Memory B cell (primary cell): ENCODE measurements around the gene IWS1.
"Not testable (repeated sequence)": the region's sequence is repeated elsewhere in the genome, so short reads cannot be mapped to it uniquely, and the experiment has no call there.

Source experiments
- ATAC-seq: fragments of 150-1000 bp; cut with Tn5 transposase; 2 replicates; pipeline ENCODE4 v1.10.0; 2021; ENCODE audit warnings: low read depth, mild to moderate bottlenecking, moderate library complexity
- DNase-seq, 2 donors: peaks; one replicate each; pipeline ENCODE4 v3.0.0; 2022; ENCODE audit warnings: low spot score in 2 of 2
- H3K27ac Mint-ChIP-seq: one replicate; pipeline ENCODE4 v1.8.0; 2022; ENCODE audit warnings: mild to moderate bottlenecking, moderate library complexity, mixed read lengths
- H3K27me3 Mint-ChIP-seq: one replicate; pipeline ENCODE4 v1.8.0; 2022; ENCODE audit warnings: mixed read lengths
- H3K36me3 Mint-ChIP-seq: one replicate; pipeline ENCODE4 v1.8.0; 2022; ENCODE audit warnings: mild to moderate bottlenecking, mixed read lengths
- H3K4me1 Mint-ChIP-seq: one replicate; pipeline ENCODE4 v1.8.0; 2022; ENCODE audit warnings: mixed read lengths
- H3K4me3 Mint-ChIP-seq: one replicate; pipeline ENCODE4 v1.8.0; 2022; ENCODE audit warnings: mild to moderate bottlenecking, moderate library complexity, mixed read lengths
- H3K9me3 Mint-ChIP-seq: one replicate; pipeline ENCODE4 v1.8.0; 2022; ENCODE audit warnings: mixed read lengths

The IWS1 gene

DNA sequence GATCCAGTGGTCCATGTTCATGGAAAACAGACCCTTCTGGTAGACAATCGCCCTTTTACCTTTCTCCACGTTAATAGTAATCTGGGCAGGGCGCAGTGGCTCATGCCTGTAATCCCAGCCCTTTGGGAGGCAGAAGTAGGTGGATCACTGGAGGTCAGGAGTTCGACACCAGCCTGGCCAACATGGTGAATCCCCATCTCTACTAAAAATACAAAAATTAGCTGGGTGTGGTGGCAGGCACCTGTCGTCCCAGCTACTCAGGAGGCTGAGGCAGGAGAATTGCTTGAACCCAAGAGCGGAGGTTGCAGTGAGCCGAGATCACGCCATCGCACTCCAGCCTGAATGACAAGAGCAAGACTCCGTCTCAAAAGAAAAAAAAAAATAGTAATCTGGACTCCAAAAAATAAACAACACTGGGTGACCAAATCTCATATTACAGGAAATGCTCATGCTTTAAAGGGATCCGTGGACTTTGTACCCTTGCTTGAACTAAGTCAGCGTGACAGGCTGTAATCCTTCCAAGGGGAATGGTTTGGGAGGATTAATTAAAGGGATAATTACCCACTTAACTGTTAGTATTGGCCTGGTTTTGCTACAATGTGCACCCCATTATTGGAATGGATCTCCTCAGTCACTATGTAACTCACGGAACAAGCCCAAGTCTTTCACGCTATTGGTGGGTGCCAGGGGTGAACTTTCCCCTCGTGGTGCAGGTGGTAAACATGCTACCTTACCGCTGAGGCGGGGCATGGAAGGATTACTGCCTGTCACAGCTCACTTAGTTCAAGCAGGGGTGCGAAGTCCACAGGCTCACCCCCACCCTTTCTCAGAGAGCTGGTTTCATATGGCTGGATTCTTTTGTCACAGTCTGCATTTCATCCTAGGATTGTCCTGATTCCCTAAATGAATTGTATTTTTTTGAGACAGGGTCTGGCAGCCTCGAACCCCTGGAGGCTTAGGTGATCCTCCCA is 71.4 kb downstream of the IWS1 start:
- H3K9me3 Mint-ChIP-seq: no peaks in the 10 kb centered on the region
- H3K27me3 Mint-ChIP-seq: no peaks in the 10 kb centered on the region

DNA sequence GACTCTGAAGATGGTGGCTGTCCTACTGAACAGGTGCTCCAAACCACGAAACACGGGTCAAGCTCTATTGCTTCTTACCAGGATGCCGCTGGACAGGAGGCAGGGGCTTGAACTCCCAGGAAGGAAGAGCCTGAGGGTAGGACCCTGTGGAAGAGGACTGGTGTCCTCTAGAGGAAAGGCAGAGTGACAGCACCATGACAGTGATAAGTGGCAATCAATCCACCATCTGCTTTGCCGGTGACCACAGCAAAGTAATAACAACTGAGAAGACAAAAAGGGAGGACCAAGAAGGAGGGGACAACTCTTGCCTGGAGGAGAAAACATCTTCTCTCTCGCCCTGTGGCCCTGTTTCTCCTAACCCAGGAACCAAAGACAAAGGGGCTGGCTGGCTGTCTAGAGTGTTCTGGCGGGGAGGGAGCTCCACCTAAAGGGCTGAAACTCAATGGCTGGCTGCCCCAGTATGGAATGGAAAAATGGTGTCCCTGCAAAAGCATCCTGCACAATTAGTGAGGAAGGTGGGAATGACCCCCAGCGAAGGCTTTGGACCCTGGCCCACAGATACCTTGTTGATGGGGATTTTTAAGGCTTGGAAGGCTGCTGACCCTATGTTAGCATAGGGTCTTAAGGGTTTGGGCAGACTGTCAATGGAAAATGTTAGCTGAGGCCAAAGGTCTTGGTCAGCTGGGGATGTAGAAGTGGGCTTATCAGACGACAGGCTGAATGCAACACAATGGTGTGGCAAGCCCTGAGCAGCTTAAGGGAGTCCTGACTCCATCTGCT is 72.7 kb downstream of the IWS1 start:
- ATAC-seq (no peak), DNase-seq (no peak)
- peaks cover 13% of the 10 kb centered on the region for H3K36me3 Mint-ChIP-seq
- H3K27me3 Mint-ChIP-seq: no peaks in the 10 kb centered on the region
- no peaks in the 10 kb centered on the region for H3K9me3 Mint-ChIP-seq
- no peak overlapping the region for H3K4me3 Mint-ChIP-seq
- peaks cover 7% of the 10 kb centered on the region for H3K4me1 Mint-ChIP-seq
- no peak overlapping the region for H3K27ac Mint-ChIP-seq

More for the DNA sequence above, 71.4 kb downstream of the IWS1 start:
- DNase-seq: no peak
- no peak for ATAC-seq
- Mint-ChIP-seq H3K4me3 (no peak overlapping the region), H3K4me1 (peaks cover 7% of the 10 kb centered on the region), H3K36me3 (peaks cover 11% of the 10 kb centered on the region), H3K27ac (no peak overlapping the region)

DNA sequence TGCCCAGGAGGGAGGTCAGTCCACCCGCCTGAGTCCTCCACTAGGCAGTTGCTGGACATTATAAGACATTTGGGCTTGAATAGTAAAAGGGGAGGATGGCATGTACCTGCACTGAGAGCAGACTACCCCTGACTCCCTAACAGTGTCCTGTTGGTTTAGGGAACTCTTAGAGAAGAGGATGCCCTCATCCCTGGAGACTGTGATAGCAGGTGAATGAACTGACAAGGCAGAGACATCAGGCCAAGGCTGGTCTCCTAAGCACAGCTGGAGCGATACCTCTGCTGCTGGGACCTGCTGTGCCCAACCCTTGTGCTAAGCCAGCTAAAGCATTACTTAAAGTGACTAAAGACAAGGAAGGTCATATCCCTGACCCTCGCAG is 73.3 kb downstream of the IWS1 start:
- Mint-ChIP-seq H3K27me3 (no peaks in the 10 kb centered on the region), H3K4me3 (no peak overlapping the region), H3K9me3 (no peaks in the 10 kb centered on the region), H3K4me1 (peaks cover 4% of the 10 kb centered on the region), H3K27ac (no peak overlapping the region), H3K36me3 (peaks cover 13% of the 10 kb centered on the region)
- DNase-seq (no peak), ATAC-seq (no peak)

DNA sequence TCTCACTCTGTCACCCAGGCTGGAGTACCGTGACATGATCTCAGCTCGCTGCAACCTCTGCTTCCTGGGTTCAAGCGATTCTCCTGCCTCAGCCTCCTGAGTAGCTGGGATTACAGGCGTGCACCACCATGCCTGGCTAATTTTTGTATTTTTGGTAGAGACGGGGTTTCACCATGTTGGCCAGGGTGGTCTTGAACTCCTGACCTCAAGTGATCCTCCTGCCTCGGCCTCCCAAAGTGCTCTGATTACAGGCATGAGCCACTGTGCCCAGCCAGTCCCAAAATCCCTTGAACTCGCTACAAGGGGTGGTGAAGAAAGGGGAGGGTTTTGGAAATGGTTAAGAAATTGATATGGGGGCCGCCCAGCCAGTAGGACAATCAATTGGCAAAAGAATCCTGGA is 73.9 kb downstream of the IWS1 start:
- peaks cover 13% of the 10 kb centered on the region for H3K36me3 Mint-ChIP-seq
- H3K9me3 Mint-ChIP-seq, H3K27me3 Mint-ChIP-seq, ATAC-seq, H3K4me1 Mint-ChIP-seq, H3K4me3 Mint-ChIP-seq, DNase-seq, H3K27ac Mint-ChIP-seq: not testable (repeated sequence)

DNA sequence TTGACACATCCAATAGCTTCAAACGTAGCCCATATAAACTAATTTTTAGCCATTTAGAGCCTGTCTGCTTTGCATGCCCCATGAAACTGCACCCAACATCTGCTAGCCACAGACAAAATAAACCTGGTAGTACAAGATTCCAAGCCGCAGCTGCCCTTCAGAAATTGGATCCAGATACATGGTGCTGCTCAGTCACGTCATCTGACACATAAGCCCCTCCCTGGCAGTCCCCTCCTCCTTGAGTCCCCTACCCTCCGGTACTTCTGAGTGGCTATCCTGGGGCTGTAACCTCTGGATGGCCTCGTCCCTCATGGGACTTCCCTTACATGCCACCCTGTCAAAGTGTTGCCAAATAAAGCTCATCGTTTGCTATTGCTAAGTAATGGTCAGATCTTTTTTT is 74.3 kb downstream of the IWS1 start:
- peaks cover 11% of the 10 kb centered on the region for H3K36me3 Mint-ChIP-seq

DNA sequence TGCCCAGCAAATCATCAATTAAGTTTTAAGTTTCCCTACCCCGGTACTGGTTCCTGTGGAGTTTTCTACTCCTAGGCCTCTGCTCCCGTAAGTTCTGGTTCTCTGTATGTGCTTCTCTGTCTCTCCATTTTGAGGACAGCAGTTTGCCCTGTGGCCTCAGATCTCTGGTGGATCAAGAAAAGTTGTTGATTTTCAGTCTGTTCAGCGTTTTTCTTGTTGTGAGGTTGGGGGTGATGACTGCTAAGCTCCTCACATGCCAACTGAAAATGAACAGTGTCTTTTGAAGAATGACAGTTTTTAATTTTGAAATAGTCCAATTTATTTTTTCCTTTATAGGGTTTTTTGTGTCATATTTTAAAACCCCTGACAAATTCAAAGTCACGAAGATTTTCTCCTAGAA is 76.4 kb downstream of the IWS1 start:
- H3K9me3 Mint-ChIP-seq: peaks cover 6% of the 10 kb centered on the region
- DNase-seq (no peak), ATAC-seq (no peak)
- H3K27me3 Mint-ChIP-seq: no peaks in the 10 kb centered on the region
- H3K4me1 Mint-ChIP-seq: peaks cover 2% of the 10 kb centered on the region
- H3K36me3 Mint-ChIP-seq: peaks cover 6% of the 10 kb centered on the region
- no peak overlapping the region for H3K27ac Mint-ChIP-seq
- H3K4me3 Mint-ChIP-seq: no peak overlapping the region

More for the DNA sequence above, 74.3 kb downstream of the IWS1 start:
- peaks cover 2% of the 10 kb centered on the region for H3K4me1 Mint-ChIP-seq
- no peaks in the 10 kb centered on the region for H3K27me3 Mint-ChIP-seq
- ATAC-seq (no peak), DNase-seq (no peak)
- peaks cover under 1% of the 10 kb centered on the region for H3K9me3 Mint-ChIP-seq
- H3K4me3 Mint-ChIP-seq: no peak overlapping the region
- H3K27ac Mint-ChIP-seq: no peak overlapping the region

DNA sequence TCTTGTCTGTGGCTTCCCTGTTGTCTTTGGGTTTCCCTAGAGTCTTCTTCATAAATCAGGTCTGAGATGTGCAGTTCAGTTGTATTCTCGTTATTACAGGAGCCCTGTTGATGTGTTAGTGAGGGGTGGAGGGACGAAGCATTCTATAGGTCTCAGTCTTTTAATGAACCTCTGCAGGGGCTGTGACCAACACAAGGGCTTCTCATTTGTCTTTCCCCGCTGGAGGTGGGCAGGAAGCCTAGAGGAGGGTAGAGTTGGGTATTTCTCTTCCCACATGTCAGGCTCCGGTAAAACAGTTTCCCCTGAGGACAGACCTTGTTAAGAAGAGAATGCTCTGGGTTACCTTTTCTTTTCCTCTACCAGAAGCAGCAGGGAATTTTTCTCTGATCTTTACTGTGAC is 76.9 kb downstream of the IWS1 start:
- DNase-seq (no peak), ATAC-seq (no peak)
- Mint-ChIP-seq H3K9me3 (peaks cover 6% of the 10 kb centered on the region), H3K4me1 (peaks cover 2% of the 10 kb centered on the region), H3K27ac (no peak overlapping the region), H3K36me3 (peaks cover 6% of the 10 kb centered on the region), H3K4me3 (no peak overlapping the region), H3K27me3 (no peaks in the 10 kb centered on the region)

DNA sequence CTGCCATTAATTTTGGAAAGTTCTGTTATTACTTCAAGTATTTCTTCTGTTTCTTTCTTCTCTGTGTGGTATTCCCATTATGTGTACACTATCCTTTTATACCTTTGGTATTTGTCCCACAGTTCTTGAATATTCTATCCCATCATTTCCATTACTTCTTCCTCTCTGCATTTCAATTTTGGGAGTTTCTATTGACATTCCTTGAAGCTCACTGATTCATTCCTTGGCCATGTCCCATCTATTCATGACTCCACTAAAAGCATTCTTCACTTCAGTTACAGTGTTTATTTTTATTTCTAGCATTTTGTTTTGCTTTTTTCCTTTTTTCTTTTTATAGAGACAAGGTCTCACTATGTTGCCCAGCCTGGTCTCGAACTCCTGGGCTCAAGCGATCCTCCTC is 77.8 kb downstream of the IWS1 start:
- Mint-ChIP-seq H3K9me3 (peaks cover 6% of the 10 kb centered on the region), H3K4me3 (no peak overlapping the region), H3K4me1 (peaks cover 2% of the 10 kb centered on the region), H3K36me3 (peaks cover 6% of the 10 kb centered on the region), H3K27me3 (no peaks in the 10 kb centered on the region), H3K27ac (no peak overlapping the region)
- DNase-seq: no peak
- ATAC-seq: no peak

DNA sequence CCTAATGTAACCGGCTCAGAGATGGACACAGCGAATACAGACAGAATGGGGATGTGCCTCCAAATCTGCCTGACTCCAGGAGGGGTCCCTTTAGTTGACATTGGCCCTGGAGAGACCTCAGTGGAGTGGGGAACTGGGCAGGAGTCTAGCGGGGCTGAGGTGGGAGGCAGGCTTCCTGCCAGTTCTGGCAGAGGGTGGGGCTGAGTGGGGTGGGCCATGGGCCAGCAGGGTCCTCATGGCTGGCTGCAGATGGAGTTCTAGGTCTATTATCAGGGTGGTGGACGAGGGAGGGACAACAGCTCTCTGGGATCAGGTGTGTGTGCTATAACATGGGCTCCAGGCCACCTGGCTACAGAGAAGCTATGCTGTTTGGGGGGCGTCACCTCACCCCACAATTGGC is 86.9 kb downstream of the IWS1 start:
- Mint-ChIP-seq H3K4me1 (no peaks in the 10 kb centered on the region), H3K27me3 (no peaks in the 10 kb centered on the region), H3K9me3 (peaks cover 4% of the 10 kb centered on the region), H3K4me3 (no peak overlapping the region), H3K36me3 (peaks cover 4% of the 10 kb centered on the region), H3K27ac (no peak overlapping the region)
- DNase-seq (no peak), ATAC-seq (no peak)

DNA sequence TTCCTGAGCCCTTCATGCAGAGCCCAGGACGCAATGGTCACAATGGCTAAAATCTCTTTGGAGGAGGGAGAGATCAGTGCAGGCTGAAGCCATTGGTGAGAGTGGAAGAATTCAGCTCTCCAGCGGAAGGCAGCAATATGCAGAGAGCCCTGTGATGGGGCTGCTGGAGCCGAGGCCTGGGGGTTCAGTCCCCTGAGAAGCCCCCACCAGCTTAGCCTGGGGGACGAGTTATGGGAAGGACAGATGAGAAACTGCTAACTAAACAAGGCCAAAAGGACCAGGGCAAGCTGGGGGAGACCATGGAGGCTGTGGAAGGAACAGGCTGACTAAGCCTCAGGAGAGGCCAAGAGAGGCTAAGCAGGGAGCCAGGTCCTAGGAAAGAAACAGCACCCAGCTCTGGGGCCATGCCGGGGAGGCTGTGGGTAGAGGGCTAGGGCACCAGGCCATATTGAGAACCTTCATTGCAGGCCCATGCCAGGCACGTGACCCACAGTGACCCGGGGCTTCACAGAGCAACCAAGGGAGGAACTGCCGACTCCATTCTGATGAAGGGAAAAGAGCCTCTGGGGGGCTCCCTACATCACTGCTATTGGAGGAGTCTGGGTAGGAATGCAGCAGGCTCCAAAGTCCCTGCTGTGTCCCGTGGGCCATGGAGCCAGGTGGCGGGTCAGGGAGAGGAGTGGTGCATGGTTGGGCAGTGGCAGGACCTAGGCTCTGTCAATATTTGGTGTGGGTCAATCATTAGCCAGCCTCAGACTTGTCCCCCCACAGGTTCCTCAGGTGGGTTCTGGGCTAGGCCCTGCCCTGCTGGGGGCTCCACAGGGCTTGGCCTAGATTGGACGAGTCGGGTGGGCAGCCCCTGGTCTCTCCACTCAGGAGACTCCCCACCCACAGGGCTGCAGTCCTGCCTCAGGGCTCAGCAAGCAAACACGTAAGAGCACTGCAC is 88.2 kb downstream of the IWS1 start:
- H3K4me1 Mint-ChIP-seq: no peaks in the 10 kb centered on the region
- H3K27me3 Mint-ChIP-seq: no peaks in the 10 kb centered on the region
- DNase-seq: no peak
- H3K9me3 Mint-ChIP-seq: peaks cover 4% of the 10 kb centered on the region
- H3K4me3 Mint-ChIP-seq: no peak overlapping the region
- no peak for ATAC-seq
- no peak overlapping the region for H3K27ac Mint-ChIP-seq
- peaks cover 4% of the 10 kb centered on the region for H3K36me3 Mint-ChIP-seq

DNA sequence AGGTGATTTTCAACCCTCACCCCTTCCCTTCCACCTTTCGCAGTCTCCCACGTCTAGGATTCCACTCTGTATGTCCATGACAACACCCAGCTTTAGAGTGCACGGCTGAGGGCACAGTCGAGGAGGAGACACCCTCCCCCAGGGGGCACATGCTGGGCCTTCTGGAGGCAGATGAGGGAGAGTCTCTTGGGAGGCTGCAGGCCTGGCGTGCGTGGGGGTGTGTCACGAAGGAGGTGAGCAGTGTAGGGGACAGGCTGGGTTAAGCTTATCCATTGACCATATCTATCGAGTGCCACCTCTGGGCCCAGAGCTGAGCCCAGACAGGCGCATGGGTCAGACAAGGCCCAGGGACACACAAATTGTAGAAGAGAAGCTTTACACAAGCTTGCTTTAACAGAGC is 89.2 kb downstream of the IWS1 start:
- peaks cover 4% of the 10 kb centered on the region for H3K36me3 Mint-ChIP-seq
- no peak overlapping the region for H3K4me3 Mint-ChIP-seq
- no peak overlapping the region for H3K27ac Mint-ChIP-seq
- ATAC-seq (no peak), DNase-seq (no peak)
- no peaks in the 10 kb centered on the region for H3K27me3 Mint-ChIP-seq
- H3K9me3 Mint-ChIP-seq: peaks cover 4% of the 10 kb centered on the region
- H3K4me1 Mint-ChIP-seq: no peaks in the 10 kb centered on the region

DNA sequence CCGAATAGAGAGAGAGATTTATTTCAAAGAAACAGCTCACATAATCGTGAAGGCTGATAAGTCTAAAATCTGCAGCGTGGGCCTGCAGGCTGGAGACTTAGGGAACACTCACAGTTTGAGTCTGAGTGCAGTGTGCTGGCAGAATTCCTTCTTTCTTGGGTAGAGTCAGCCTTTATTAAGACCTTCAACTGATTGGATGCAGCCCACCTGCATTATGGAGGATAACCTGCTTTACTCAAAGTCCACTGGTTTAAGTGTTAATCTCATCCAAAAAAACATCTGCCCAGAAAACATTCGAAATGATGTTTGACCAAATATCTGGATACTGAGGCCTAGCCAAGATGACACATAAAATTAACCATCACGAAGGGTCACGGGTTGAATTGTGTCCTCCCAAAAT is 91.8 kb downstream of the IWS1 start:
- Mint-ChIP-seq H3K9me3 (no peaks in the 10 kb centered on the region), H3K36me3 (no peaks in the 10 kb centered on the region), H3K27ac (no peak overlapping the region), H3K27me3 (no peaks in the 10 kb centered on the region), H3K4me3 (no peak overlapping the region), H3K4me1 (no peaks in the 10 kb centered on the region)
- DNase-seq (no peak), ATAC-seq (no peak)

DNA sequence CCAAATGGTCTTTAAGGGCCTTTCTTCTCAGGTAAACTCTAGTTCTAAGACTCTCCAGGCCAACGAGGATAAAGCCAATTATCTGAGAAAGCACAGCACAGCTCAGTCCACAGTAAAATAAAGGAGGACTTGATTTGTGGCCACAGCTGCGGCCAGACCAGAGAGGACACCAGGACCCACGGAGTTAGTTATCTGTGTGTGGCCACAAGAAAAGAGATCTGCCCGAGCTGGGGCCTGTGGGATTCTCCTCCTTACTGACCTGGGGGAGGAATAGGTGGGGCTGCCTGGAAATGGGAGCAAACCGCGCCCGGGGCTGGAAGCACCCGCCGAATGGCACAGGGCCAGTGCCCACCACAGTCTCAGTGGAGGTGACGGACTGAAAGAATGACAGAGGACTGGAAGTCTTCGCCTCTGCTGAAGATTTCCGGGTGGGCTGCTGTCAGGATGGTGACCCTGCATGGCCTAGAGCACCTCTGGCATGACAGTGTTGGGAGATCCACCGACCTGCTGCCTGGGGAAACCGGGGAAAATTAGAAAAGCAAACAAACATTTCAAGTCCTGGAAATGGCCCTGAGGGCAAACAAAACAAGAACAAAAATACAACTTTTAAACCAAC is 94.8 kb downstream of the IWS1 start:
- H3K4me3 Mint-ChIP-seq: no peak overlapping the region
- DNase-seq: no peak

More for the DNA sequence above, 94.8 kb downstream of the IWS1 start:
- H3K27me3 Mint-ChIP-seq: no peaks in the 10 kb centered on the region
- no peaks in the 10 kb centered on the region for H3K4me1 Mint-ChIP-seq
- ATAC-seq: no peak
- H3K9me3 Mint-ChIP-seq: no peaks in the 10 kb centered on the region
- no peaks in the 10 kb centered on the region for H3K36me3 Mint-ChIP-seq
- H3K27ac Mint-ChIP-seq: no peak overlapping the region
